Duodenal mucosa (tissue), 2 donors: ENCODE results near the gene EGFL6.

Experiments
- H3K27ac ChIP-seq: one replicate; pipeline ENCODE4 v1.7.0; 2013; ENCODE audit warnings: low read depth, low read length
- H3K27me3 ChIP-seq, 2 donors: one replicate each; pipeline ENCODE4 v1.7.0; 2013; ENCODE audit warnings: low read length in 2 of 2, control low read depth in 1 of 2; ENCODE audit not compliant: insufficient read depth in 2 of 2, control insufficient read depth in 1 of 2
- H3K36me3 ChIP-seq, 2 donors: one replicate each; pipeline ENCODE4 v1.7.0; 2013; ENCODE audit warnings: low read length in 2 of 2, control low read depth in 1 of 2; ENCODE audit not compliant: insufficient read depth in 2 of 2, control insufficient read depth in 1 of 2
- H3K4me1 ChIP-seq, 2 donors: one replicate each; pipeline ENCODE4 v1.7.0; 2013; ENCODE audit warnings: low read length in 2 of 2, control low read depth in 1 of 2; ENCODE audit not compliant: insufficient read depth in 2 of 2, control insufficient read depth in 1 of 2
- H3K4me3 ChIP-seq, 2 donors: one replicate each; pipeline ENCODE4 v1.7.0; 2013; ENCODE audit warnings: low read length in 2 of 2, low read depth in 1 of 2
- H3K9ac ChIP-seq, 2 donors: one replicate each; pipeline ENCODE4 v1.7.0; 2013; ENCODE audit warnings: low read length in 2 of 2, low read depth in 1 of 2
- H3K9me3 ChIP-seq, 2 donors: one replicate each; pipeline ENCODE4 v1.7.0; 2013; ENCODE audit warnings: low read length in 2 of 2, control low read depth in 1 of 2; ENCODE audit not compliant: control insufficient read depth in 1 of 2

The EGFL6 gene

GRCh38 chrX:13590207-13590606, 20.8 kb downstream of the EGFL6 start:
- Histone ChIP-seq H3K36me3 (no peaks in the 10 kb centered on the region), H3K9me3 (no peaks in the 10 kb centered on the region), H3K4me1 (no peaks in the 10 kb centered on the region), H3K27ac (no peak overlapping the region), H3K4me3 (no peak overlapping the region), H3K27me3 (no peaks in the 10 kb centered on the region), H3K9ac (no peak overlapping the region)

- Histone ChIP-seq H3K36me3 (no peaks in the 10 kb centered on the region), H3K9me3 (no peaks in the 10 kb centered on the region), H3K27ac (no peak overlapping the region), H3K27me3 (no peaks in the 10 kb centered on the region), H3K4me3 (no peak overlapping the region), H3K9ac (no peak overlapping the region), H3K4me1 (no peaks in the 10 kb centered on the region)
Measured at GRCh38 chrX:13590914-13591313, 21.5 kb downstream of the EGFL6 start.

- Histone ChIP-seq H3K9me3 (no peaks in the 10 kb centered on the region), H3K4me3 (no peak overlapping the region), H3K36me3 (no peaks in the 10 kb centered on the region), H3K4me1 (no peaks in the 10 kb centered on the region), H3K9ac (no peak overlapping the region), H3K27ac (no peak overlapping the region), H3K27me3 (no peaks in the 10 kb centered on the region)
Measured at GRCh38 chrX:13597874-13598273, 28.5 kb downstream of the EGFL6 start.

- no peak overlapping the region for H3K4me3 ChIP-seq
- H3K27me3 ChIP-seq, result no peaks in the 10 kb centered on the region
- H3K36me3 ChIP-seq, result no peaks in the 10 kb centered on the region
- H3K9me3 ChIP-seq, result no peaks in the 10 kb centered on the region
- H3K9ac ChIP-seq, result no peak overlapping the region
- no peak overlapping the region for H3K27ac ChIP-seq
- H3K4me1 ChIP-seq, result no peaks in the 10 kb centered on the region
Measured at GRCh38 chrX:13598877-13599276, 29.5 kb downstream of the EGFL6 start.

GRCh38 chrX:13599491-13599890, 30.1 kb downstream of the EGFL6 start:
- H3K27me3 ChIP-seq, result no peaks in the 10 kb centered on the region
- no peak overlapping the region for H3K9ac ChIP-seq
- H3K4me1 ChIP-seq, result no peaks in the 10 kb centered on the region
- H3K9me3 ChIP-seq, result no peaks in the 10 kb centered on the region
- H3K27ac ChIP-seq, result no peak overlapping the region
- no peaks in the 10 kb centered on the region for H3K36me3 ChIP-seq
- no peak overlapping the region for H3K4me3 ChIP-seq

- no peaks in the 10 kb centered on the region for H3K36me3 ChIP-seq
- H3K27ac ChIP-seq, result no peak overlapping the region
- H3K9me3 ChIP-seq, result no peaks in the 10 kb centered on the region
- no peak overlapping the region for H3K4me3 ChIP-seq
- no peaks in the 10 kb centered on the region for H3K4me1 ChIP-seq
- no peak overlapping the region for H3K9ac ChIP-seq
- no peaks in the 10 kb centered on the region for H3K27me3 ChIP-seq
Measured at GRCh38 chrX:13605611-13606010, 36.2 kb downstream of the EGFL6 start.

GRCh38 chrX:13607331-13607995, 38.1 kb downstream of the EGFL6 start:
- Histone ChIP-seq H3K27ac (no peak overlapping the region), H3K4me1 (no peaks in the 10 kb centered on the region), H3K9ac (no peak overlapping the region), H3K9me3 (no peaks in the 10 kb centered on the region), H3K36me3 (no peaks in the 10 kb centered on the region), H3K27me3 (no peaks in the 10 kb centered on the region), H3K4me3 (no peak overlapping the region)

GRCh38 chrX:13607996-13608365, 38.6 kb downstream of the EGFL6 start:
- H3K4me1 ChIP-seq, result no peaks in the 10 kb centered on the region
- no peaks in the 10 kb centered on the region for H3K27me3 ChIP-seq
- no peak overlapping the region for H3K9ac ChIP-seq
- H3K4me3 ChIP-seq, result no peak overlapping the region
- no peaks in the 10 kb centered on the region for H3K36me3 ChIP-seq
- H3K27ac ChIP-seq, result no peak overlapping the region
- no peaks in the 10 kb centered on the region for H3K9me3 ChIP-seq

GRCh38 chrX:13614154-13614553, 44.8 kb downstream of the EGFL6 start:
- no peaks in the 10 kb centered on the region for H3K4me1 ChIP-seq
- H3K9me3 ChIP-seq, result no peaks in the 10 kb centered on the region
- H3K9ac ChIP-seq, result no peak overlapping the region
- no peak overlapping the region for H3K4me3 ChIP-seq
- no peaks in the 10 kb centered on the region for H3K27me3 ChIP-seq
- no peak overlapping the region for H3K27ac ChIP-seq
- no peaks in the 10 kb centered on the region for H3K36me3 ChIP-seq

- H3K36me3 ChIP-seq, result no peaks in the 10 kb centered on the region
- no peak overlapping the region for H3K9ac ChIP-seq
- no peaks in the 10 kb centered on the region for H3K9me3 ChIP-seq
- no peak overlapping the region for H3K4me3 ChIP-seq
- no peaks in the 10 kb centered on the region for H3K4me1 ChIP-seq
- H3K27me3 ChIP-seq, result no peaks in the 10 kb centered on the region
- H3K27ac ChIP-seq, result no peak overlapping the region
Measured at GRCh38 chrX:13620207-13620606, 50.8 kb downstream of the EGFL6 start.
